Astrocyte of the cerebellum (primary cell): ENCODE data around the gene LINC01488.

ENCODE experiments used
- DNase-seq: peaks from one replicate; pipeline ENCODE4 v3.0.0-alpha.2; 2011; ENCODE audit warnings: low read depth
- H3K4me3 ChIP-seq: 2 replicates; pipeline ENCODE4 v1.5.1; 2011; ENCODE audit warnings: mild to moderate bottlenecking, low read depth, low read length, moderate library complexity
- in situ Hi-C: cut with HindIII; loops from 2 replicates; pipeline ENCODE4 v1.10.0; 2017; ENCODE audit warnings: low sequenced_read_pairs
- TF ChIP-seq, protein P1 (sequence below): IDR thresholded peaks from 2 replicates; pipeline ENCODE4 v1.5.1; 2012; ENCODE audit warnings: low read length, low read depth, moderate library complexity, mild to moderate bottlenecking; ENCODE audit errors: missing control alignments

Gene LINC01488

GRCh38 chr11:69501121-69501489 lies 19.6 kb downstream of the LINC01488 start:
- H3K4me3 ChIP-seq: no peak overlapping the region
- in situ Hi-C loops: no loop called here
- no peak for DNase-seq
- TF ChIP-seq, protein P1, sequence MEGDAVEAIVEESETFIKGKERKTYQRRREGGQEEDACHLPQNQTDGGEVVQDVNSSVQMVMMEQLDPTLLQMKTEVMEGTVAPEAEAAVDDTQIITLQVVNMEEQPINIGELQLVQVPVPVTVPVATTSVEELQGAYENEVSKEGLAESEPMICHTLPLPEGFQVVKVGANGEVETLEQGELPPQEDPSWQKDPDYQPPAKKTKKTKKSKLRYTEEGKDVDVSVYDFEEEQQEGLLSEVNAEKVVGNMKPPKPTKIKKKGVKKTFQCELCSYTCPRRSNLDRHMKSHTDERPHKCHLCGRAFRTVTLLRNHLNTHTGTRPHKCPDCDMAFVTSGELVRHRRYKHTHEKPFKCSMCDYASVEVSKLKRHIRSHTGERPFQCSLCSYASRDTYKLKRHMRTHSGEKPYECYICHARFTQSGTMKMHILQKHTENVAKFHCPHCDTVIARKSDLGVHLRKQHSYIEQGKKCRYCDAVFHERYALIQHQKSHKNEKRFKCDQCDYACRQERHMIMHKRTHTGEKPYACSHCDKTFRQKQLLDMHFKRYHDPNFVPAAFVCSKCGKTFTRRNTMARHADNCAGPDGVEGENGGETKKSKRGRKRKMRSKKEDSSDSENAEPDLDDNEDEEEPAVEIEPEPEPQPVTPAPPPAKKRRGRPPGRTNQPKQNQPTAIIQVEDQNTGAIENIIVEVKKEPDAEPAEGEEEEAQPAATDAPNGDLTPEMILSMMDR: no peak

- DNase-seq: no peak
- H3K4me3 ChIP-seq: no peak overlapping the region
- in situ Hi-C loops: no loop called here
- TF ChIP-seq, protein P1: no peak
Observed at GRCh38 chr11:69501891-69502860, 20.7 kb downstream of the LINC01488 start.

- H3K4me3 ChIP-seq: no peak overlapping the region
- TF ChIP-seq, protein P1: no peak
- in situ Hi-C loops: no loop called here
- DNase-seq: no peak
Observed at GRCh38 chr11:69504127-69504526, 22.7 kb downstream of the LINC01488 start.

- H3K4me3 ChIP-seq: no peak overlapping the region
- TF ChIP-seq, protein P1: no peak
- in situ Hi-C loops: no loop called here
- DNase-seq: no peak
Observed at GRCh38 chr11:69504576-69505335, 23.3 kb downstream of the LINC01488 start.

DNA sequence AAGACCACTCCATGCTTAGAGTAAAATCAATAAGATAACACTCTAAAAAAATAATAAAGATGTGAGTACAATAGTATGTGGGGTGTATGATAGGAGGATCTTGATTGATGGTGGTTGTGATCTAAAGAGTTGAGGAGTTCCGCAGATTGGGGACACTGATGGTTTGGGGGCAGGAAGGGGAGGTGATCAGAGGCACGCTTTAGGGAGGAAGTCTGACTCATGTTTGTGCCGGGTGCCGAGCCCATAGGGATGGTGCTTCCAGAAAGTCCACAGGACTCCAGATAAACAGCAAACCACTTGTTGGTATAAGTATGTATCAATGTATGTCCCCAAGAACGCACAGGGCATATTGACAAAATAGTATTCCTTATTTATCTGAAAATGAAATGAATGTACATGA lies 27.5 kb downstream of the LINC01488 start:
- no peak overlapping the region for H3K4me3 ChIP-seq
- DNase-seq: no peak
- in situ Hi-C loops: no loop called here
- TF ChIP-seq, protein P1: no peak

- no peak overlapping the region for H3K4me3 ChIP-seq
- in situ Hi-C loops: no loop called here
- TF ChIP-seq, protein P1: no peak
- no peak for DNase-seq
Observed at GRCh38 chr11:69509381-69509780, 27.9 kb downstream of the LINC01488 start.
